PC-3 (cell line): ENCODE results near the gene PRMT3.

ENCODE experiments used
- EZH2 ChIP-seq: fragments of 300-600 bp; sonication (generic); IDR thresholded peaks from one replicate; pipeline ENCODE4 v1.6.1; 2017; ENCODE audit warnings: antibody characterized with exemption, mild to moderate bottlenecking, low read length; ENCODE audit not compliant: unreplicated experiment
- EZH2phosphoT487 ChIP-seq: fragments of 300-600 bp; sonication (generic); IDR thresholded peaks from 2 replicates; pipeline ENCODE4 v1.6.1; 2018; ENCODE audit warnings: mild to moderate bottlenecking, antibody characterized with exemption, low read length, borderline replicate concordance
- TF ChIP-seq, protein P1 (sequence below): fragments of 300-600 bp; sonication (generic); conservative IDR thresholded peaks from 2 replicates; pipeline ENCODE4 v1.5.1; 2017; ENCODE audit warnings: antibody characterized with exemption, low read depth, mild to moderate bottlenecking, low read length

DNA sequence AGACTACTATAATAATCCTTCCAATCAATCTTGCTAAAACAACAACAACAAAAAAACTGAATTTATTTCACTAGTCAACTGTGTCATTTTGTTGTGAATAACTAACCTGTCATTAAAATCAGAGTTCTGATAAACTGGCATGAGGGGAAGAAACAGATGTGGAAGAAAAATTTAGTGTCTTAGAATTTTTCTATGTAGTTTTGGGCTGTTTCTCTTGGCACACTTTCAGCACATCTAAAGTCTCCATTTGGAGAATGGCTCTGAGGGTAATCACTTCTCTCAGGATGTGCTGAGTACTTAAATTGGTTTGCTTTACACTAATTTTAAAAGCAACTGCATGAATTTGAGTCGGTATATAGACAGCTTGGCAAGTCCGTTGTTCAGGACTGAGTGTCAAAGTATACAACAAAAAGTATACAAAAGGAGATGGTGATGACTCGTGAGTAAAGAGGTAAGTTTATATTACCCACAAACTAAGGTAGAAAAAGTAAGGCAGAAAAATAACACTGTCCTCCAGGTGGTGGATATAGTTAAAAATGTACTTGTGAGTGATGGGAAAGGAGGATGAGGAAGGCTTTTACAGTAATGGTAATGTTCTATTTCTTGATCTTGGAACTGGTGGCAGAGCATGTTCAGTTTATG, 13.8 kb upstream of the PRMT3 start:
- TF ChIP-seq EZH2phosphoT487 = no peak
- TF ChIP-seq, protein P1, sequence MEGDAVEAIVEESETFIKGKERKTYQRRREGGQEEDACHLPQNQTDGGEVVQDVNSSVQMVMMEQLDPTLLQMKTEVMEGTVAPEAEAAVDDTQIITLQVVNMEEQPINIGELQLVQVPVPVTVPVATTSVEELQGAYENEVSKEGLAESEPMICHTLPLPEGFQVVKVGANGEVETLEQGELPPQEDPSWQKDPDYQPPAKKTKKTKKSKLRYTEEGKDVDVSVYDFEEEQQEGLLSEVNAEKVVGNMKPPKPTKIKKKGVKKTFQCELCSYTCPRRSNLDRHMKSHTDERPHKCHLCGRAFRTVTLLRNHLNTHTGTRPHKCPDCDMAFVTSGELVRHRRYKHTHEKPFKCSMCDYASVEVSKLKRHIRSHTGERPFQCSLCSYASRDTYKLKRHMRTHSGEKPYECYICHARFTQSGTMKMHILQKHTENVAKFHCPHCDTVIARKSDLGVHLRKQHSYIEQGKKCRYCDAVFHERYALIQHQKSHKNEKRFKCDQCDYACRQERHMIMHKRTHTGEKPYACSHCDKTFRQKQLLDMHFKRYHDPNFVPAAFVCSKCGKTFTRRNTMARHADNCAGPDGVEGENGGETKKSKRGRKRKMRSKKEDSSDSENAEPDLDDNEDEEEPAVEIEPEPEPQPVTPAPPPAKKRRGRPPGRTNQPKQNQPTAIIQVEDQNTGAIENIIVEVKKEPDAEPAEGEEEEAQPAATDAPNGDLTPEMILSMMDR = no peak
- no peak for TF ChIP-seq EZH2
